Transverse colon (tissue), 3 donors: ENCODE data around the gene HDAC1.

Experiments
- CTCF ChIP-seq, 5 experiments: fragments of 200-600 bp in 3 of 5; fragments of 450-650 bp in 2 of 5; sonication (generic) in 3 of 5; IDR thresholded peaks; 1 replicate in 2 of 5; 2 replicates in 3 of 5; pipeline ENCODE4 v1.5.1; 2016 to 2017; ENCODE audit warnings: antibody characterized with exemption in 5 of 5, inconsistent platforms in 3 of 5, mild to moderate bottlenecking in 2 of 5, moderate library complexity in 1 of 5
- EP300 ChIP-seq: sonication (generic); formaldehyde crosslinking; IDR thresholded peaks from one replicate; pipeline ENCODE4 v1.6.1; 2017; ENCODE audit warnings: antibody characterized with exemption, low read depth
- POLR2A ChIP-seq: fragments of 450-650 bp; IDR thresholded peaks from one replicate; pipeline ENCODE4 v1.6.1; 2016; ENCODE audit warnings: antibody characterized with exemption, mild to moderate bottlenecking, moderate library complexity

- TF ChIP-seq CTCF (IDR thresholded peaks at IDR 0.05) = no peak
- no peak for TF ChIP-seq EP300
- no peak for TF ChIP-seq POLR2A
Observed at GRCh38 chr1:32327204-32327603, 35.3 kb downstream of the HDAC1 start.
